Measurements from ENCODE around the gene MRPL20. TPM values are rescaled to one million over a fixed set of nuclear protein-coding genes. Genes with fewer than 3 reads are reported as not detected.

The MRPL20 gene
- total RNA-seq, 6 experiments from 2014 or later = 131 to 154 (median 141) TPM

DNA sequence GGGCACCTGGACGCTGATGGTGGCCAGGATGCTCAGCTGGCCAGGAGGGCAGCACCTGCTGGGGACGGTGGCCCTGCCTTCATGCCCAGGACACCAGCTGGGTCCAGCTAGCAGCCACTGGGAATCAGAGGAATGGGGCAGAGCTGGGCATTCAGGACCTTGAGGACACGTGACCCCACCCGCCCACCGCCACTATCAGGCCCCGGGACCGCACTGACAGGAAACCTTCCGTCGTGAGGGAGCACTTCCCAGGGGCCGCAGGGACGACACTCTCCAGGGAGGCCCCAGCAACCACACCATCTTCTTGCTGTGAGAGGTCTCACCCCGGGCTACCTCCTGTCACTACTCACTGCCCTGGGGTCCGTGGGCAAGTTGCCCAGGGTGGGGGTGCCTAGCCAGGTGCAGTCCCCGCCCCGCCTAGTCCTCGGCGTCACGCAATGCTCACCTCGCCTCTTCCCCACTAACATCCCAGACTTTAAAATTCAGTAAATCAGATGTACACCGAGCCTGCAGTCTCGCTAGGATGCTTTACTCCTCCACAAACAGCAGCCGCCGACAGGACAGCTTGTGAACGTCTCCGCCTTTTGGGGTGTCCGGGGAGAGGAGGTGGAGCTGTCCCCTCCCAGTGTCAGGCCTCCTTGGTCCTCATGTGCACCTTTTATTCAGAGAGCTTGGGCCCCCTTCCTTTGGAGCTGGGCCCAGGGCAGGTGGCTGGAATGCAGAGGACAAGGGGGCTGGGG lies 33.3 kb upstream of the MRPL20 start:
- Mint-ChIP-seq H3K4me3 (no peak overlapping the region), H3K27ac (no peak overlapping the region)
- TF ChIP-seq, protein P1, sequence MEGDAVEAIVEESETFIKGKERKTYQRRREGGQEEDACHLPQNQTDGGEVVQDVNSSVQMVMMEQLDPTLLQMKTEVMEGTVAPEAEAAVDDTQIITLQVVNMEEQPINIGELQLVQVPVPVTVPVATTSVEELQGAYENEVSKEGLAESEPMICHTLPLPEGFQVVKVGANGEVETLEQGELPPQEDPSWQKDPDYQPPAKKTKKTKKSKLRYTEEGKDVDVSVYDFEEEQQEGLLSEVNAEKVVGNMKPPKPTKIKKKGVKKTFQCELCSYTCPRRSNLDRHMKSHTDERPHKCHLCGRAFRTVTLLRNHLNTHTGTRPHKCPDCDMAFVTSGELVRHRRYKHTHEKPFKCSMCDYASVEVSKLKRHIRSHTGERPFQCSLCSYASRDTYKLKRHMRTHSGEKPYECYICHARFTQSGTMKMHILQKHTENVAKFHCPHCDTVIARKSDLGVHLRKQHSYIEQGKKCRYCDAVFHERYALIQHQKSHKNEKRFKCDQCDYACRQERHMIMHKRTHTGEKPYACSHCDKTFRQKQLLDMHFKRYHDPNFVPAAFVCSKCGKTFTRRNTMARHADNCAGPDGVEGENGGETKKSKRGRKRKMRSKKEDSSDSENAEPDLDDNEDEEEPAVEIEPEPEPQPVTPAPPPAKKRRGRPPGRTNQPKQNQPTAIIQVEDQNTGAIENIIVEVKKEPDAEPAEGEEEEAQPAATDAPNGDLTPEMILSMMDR (IDR thresholded peaks at IDR 0.05) = no peak

DNA sequence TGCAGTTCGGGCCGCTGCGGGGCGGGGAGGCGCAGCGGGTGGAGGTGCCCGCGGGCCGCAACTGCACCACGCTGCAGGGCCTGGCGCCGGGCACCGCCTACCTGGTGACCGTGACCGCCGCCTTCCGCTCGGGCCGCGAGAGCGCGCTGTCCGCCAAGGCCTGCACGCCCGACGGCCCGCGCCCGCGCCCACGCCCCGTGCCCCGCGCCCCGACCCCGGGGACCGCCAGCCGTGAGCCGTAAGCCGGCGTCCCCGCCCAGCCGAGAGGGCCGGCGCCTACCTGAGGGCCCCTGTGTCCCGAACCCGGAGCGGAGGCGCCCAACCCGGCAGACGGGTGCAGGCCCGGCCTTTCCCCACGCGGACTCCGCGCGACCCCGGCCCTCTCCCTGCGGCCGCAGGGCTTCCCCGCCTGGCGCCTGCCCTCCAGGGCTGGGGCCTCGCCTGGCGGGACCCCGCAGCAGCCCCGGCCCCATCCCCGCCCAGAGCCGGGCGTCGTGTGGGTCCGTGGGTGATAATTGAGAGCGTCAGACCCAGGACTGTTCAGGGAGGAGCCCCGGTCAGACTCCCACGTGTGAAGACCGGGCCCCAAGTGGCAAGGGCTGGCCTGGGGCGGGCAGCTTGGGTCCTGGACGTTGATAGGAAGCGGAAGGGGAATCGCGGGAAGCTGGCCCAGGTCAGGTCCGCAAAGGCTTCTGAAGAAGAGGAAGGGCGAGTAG lies 32.6 kb upstream of the MRPL20 start:
- H3K27ac Mint-ChIP-seq = no peak overlapping the region
- no peak for DNase-seq
- no peak overlapping the region for H3K4me3 Mint-ChIP-seq
- TF ChIP-seq, protein P1 (IDR thresholded peaks at IDR 0.05) = no peak
- no peaks in the 10 kb centered on the region for H3K9me3 Mint-ChIP-seq
- peaks cover 9% of the 10 kb centered on the region for H3K27me3 Mint-ChIP-seq (ENCODE audit: insufficient read depth)
- H3K4me1 Mint-ChIP-seq (ENCODE audit: low read depth) = no peaks in the 10 kb centered on the region
- no peaks in the 10 kb centered on the region for H3K36me3 Mint-ChIP-seq (ENCODE audit: low read depth)

More for the DNA sequence above, 33.3 kb upstream of the MRPL20 start:
- Mint-ChIP-seq H3K36me3 (ENCODE audit: low read depth) (no peaks in the 10 kb centered on the region), H3K4me1 (ENCODE audit: low read depth) (no peaks in the 10 kb centered on the region), H3K27me3 (ENCODE audit: insufficient read depth) (peaks cover 9% of the 10 kb centered on the region), H3K9me3 (no peaks in the 10 kb centered on the region)
- DNase-seq = no peak

DNA sequence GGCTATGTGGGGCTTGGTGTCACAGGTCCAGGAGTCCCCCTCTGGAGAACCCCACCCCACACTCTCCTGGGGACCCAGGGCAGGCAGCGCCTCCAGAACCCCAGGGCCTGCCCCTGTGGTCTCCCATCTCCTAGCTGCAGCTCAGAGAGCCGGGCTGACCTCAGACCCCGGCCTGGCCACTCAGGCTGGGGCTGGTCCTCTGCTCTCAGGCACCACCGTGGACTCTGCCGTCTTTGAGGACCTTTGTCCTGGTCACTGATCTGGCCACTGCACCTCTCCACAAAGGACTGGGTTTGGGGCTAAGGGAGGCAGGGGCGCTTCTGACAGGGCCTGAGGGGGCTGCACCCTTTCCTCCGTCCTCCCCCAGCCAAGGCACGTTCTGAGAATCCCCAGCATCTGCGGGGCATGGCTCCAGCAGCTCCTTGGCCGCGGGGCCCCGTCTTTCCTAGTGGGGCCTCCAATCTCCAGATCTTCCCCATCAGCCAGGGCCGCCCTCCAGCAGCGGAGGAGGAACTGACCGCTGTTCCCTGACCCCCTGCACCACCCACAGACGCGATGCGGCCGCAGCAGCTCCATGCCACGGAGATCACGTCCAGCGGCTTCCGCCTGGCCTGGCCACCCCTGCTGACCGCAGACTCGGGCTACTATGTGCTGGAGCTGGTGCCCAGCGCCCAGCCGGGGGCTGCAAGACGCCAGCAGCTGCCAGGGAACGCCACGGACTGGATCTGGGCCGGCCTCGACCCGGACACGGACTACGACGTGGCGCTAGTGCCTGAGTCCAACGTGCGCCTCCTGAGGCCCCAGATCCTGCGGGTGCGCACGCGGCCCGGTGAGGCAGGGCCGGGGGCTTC lies 31.7 kb upstream of the MRPL20 start:
- TF ChIP-seq, protein P1 (IDR thresholded peaks at IDR 0.05) = no peak
- no peak overlapping the region for H3K4me3 Mint-ChIP-seq
- H3K27ac Mint-ChIP-seq = no peak overlapping the region
- H3K4me1 Mint-ChIP-seq (ENCODE audit: low read depth) = no peaks in the 10 kb centered on the region
- no peaks in the 10 kb centered on the region for H3K9me3 Mint-ChIP-seq
- H3K27me3 Mint-ChIP-seq (ENCODE audit: insufficient read depth) = peaks cover 7% of the 10 kb centered on the region
- no peak for DNase-seq
- no peaks in the 10 kb centered on the region for H3K36me3 Mint-ChIP-seq (ENCODE audit: low read depth)

DNA sequence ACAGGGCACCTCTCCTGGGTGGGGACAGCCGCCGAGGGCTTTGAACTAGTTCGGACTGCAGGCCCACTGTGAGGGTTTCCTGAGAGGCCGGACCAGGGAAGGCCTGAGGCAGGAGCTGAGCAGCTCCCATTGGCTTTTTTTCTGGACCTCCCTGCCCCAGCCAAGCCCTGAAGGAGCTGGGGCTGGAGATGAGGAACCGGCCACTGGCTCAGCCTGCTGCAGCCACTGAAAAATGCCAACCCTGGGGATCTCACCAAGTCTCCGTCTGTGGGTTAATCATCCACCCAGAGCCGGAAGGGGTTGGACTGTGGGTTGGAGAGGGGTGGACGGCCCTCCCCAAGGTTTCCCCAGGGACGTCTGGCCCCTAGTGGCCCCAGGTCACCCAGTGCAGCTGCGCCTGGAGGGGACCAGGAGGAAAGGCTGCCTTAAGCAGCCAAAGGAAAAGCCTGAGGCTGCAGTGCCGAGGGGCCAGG lies 30.8 kb upstream of the MRPL20 start:
- H3K4me1 Mint-ChIP-seq (ENCODE audit: low read depth) = no peaks in the 10 kb centered on the region
- no peaks in the 10 kb centered on the region for H3K36me3 Mint-ChIP-seq (ENCODE audit: low read depth)
- no peak overlapping the region for H3K27ac Mint-ChIP-seq
- peaks cover 4% of the 10 kb centered on the region for H3K27me3 Mint-ChIP-seq (ENCODE audit: insufficient read depth)
- H3K9me3 Mint-ChIP-seq = no peaks in the 10 kb centered on the region
- TF ChIP-seq, protein P1 (IDR thresholded peaks at IDR 0.05) = no peak
- DNase-seq = no peak
- H3K4me3 Mint-ChIP-seq = no peak overlapping the region

Measured in HFFc6 (cell line).